ENCODE measurements around the gene MRPL51. TPM values are rescaled to one million over a fixed set of nuclear protein-coding genes. Genes with fewer than 3 reads are reported as not detected.

Gene MRPL51
- total and polyA plus RNA-seq, 2 of the 8 experiments (the other 6 are each of a cell fraction or from before 2014, with no cell fraction given), result 119 to 331 TPM

- Histone ChIP-seq H2AFZ (ENCODE audit: low read length) (no peak overlapping the region), H2AK5ac (ENCODE audit: low read depth, low read length) (no peak overlapping the region), H3K4me2 (ENCODE audit: insufficient read depth in 1 of 2, low read depth in 2 of 2, low read length in 2 of 2) (no peak overlapping the region), H3K4me3 (ENCODE audit: extremely low read depth in 1 of 4, insufficient read depth in 2 of 4, low read depth in 3 of 4, low read length in 4 of 4) (no peak overlapping the region), H3K27me3 (replicated peaks in 1 of 4; ENCODE audit: control insufficient read depth in 3 of 4, extremely low read depth in 1 of 4, insufficient read depth in 3 of 4, low read length in 3 of 4) (no peaks in the 10 kb centered on the region), H3K27ac (ENCODE audit: low read depth, low read length) (no peak overlapping the region), H2BK120ac (replicated peaks; ENCODE audit: low read depth, low read length) (no peak overlapping the region), H3K23me2 (ENCODE audit: low read depth, low read length) (no peaks in the 10 kb centered on the region; the same call in 1 of the 2 replicates), H4K20me1 (replicated peaks in 1 of 2; ENCODE audit: control insufficient read depth in 1 of 2, insufficient read depth in 2 of 2, low read length in 2 of 2) (peaks cover 5 to 7% of the 10 kb centered on the region in 2 experiments), H3K9me3 (ENCODE audit: insufficient read depth in 2 of 2, low read depth in 1 of 2, low read length in 1 of 2) (no peaks in the 10 kb centered on the region), H3K79me2 (ENCODE audit: control insufficient read depth in 1 of 2, insufficient read depth in 2 of 2, low read length in 2 of 2) (no peaks in the 10 kb centered on the region), H3K56ac (replicated peaks; ENCODE audit: insufficient read length, low read depth, low read length) (no peak overlapping the region), H3K36me3 (ENCODE audit: control insufficient read depth in 2 of 4, insufficient read depth in 4 of 4, low read length in 3 of 4) (peaks cover 67 to 96% (median 87%) of the 10 kb centered on the region in 4 experiments), H4K5ac (ENCODE audit: insufficient read length, low read depth, low read length) (no peak overlapping the region), H2BK15ac (ENCODE audit: low read length) (no peak overlapping the region), H2BK12ac (ENCODE audit: low read depth, low read length) (no peak overlapping the region), H3K4ac (replicated peaks; ENCODE audit: insufficient read length, low read depth, low read length) (no peak overlapping the region), H3K79me1 (ENCODE audit: low read depth, low read length) (no peaks in the 10 kb centered on the region), H2BK20ac (ENCODE audit: low read length) (no peak overlapping the region), H3K18ac (ENCODE audit: extremely low read depth, low read length) (no peak overlapping the region), H3K23ac (ENCODE audit: insufficient read length) (no peak overlapping the region), H2BK5ac (ENCODE audit: low read depth, low read length) (no peak overlapping the region), H3K9ac (replicated peaks in 1 of 4; ENCODE audit: extremely low read depth in 1 of 4, low read depth in 3 of 4, low read length in 3 of 4) (no peak overlapping the region), H4K8ac (ENCODE audit: extremely low read depth, insufficient read depth, low read length) (no peak overlapping the region), H3K4me1 (replicated peaks in 1 of 4; ENCODE audit: control insufficient read depth in 3 of 4, insufficient read depth in 4 of 4, low read length in 3 of 4) (peaks cover 0 to 3% (median 2%) of the 10 kb centered on the region in 4 experiments; a peak in 5 of 7 replicates), H4K91ac (replicated peaks; ENCODE audit: insufficient read length, low read length) (no peak overlapping the region), H3K14ac (ENCODE audit: insufficient read length) (no peak overlapping the region)
- TF ChIP-seq TCF12 (IDR thresholded peaks at IDR 0.05; ENCODE audit: low read depth, low read length), result no peak
- no peak for TF ChIP-seq KDM1A (IDR thresholded peaks at IDR 0.05; ENCODE audit: borderline replicate concordance, low read length)
- no peak for TF ChIP-seq SIX5 (IDR thresholded peaks at IDR 0.05; ENCODE audit: low read depth, low read length)
- TF ChIP-seq BACH1 (IDR thresholded peaks at IDR 0.05; ENCODE audit: low read length), result no peak
- TF ChIP-seq CREB1 (IDR thresholded peaks at IDR 0.05), result no peak
- no peak for DNase-seq (ENCODE audit: low read depth in 1 of 2, low spot score in 2 of 2)
- POLR2A ChIA-PET (ENCODE audit: partially characterized antibody), result interaction anchor here (0.9 to 14.8 kb wide), 4 partner anchors 10 to 19 kb away, joined by 3 to 188 read pairs (median 7); partner anchors contain the start of gene GAPDH
- CTCF ChIA-PET (ENCODE audit: partially characterized antibody), result interaction anchor here (0.9 to 4.7 kb wide), 5 partner anchors 13 to 44 kb away, joined by 3 to 38 read pairs (median 3); no protein-coding TSS in a partner anchor
- no peak for FAIRE-seq
- WGBS, 2 experiments (ENCODE audit: extremely low coverage in 1 of 2, insufficient coverage in 1 of 2, insufficient read length in 1 of 2, insufficient replicate concordance in 2 of 2, low coverage in 1 of 2, low lambda C conversion rate in 2 of 2, missing lambda C conversion rate in 1 of 2), result 89% methylated on average over 19 of the region's 19 CpGs; no CpG with 5 or more reads in 1 of the 2 experiments
Measured at GRCh38 chr12:6526766-6527525, 33.9 kb upstream of the MRPL51 start.

Measured in H1 (cell line).